Left kidney (tissue), 2 donors: ENCODE data around the gene SETD2. TPM values are rescaled to one million over a fixed set of nuclear protein-coding genes. Genes with fewer than 3 reads are reported as not detected.
"Not testable (repeated sequence)": the region's sequence is repeated elsewhere in the genome, so short reads cannot be mapped to it uniquely, and the experiment has no call there.

Experiments used
- DNase-seq: peaks from one replicate; pipeline ENCODE4 v3.0.0-alpha.2; 2013
- polyA plus RNA-seq: library from polyadenylated mRNA; unstranded; fragments of 120-200 nt; gene quantifications from one replicate; pipeline ENCODE4 v1.2.1, GENCODE V29; 2013; ENCODE audit not compliant: insufficient read length

The SETD2 gene
- polyA plus RNA-seq, 1 donor = 79.8 TPM

DNA sequence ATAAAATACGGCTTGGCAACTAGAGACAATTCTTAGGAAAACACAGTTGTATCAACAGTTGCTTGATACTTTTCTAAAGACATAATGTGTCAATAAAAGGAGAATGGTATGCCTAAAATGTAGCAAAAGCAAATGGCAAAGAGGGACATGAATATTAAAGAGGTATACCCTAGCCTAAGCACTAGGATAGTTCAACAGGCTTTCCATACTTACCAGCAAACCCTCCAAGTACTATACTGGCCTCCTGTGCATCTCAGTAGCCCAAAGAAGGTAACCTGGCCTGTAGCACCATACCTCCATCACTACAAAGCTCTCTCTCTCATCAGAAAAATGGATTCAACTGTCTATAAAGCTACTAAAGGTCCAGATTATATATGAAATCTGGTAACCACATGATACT, 7.5 kb downstream of the SETD2 start:
- DNase-seq = no peak

DNA sequence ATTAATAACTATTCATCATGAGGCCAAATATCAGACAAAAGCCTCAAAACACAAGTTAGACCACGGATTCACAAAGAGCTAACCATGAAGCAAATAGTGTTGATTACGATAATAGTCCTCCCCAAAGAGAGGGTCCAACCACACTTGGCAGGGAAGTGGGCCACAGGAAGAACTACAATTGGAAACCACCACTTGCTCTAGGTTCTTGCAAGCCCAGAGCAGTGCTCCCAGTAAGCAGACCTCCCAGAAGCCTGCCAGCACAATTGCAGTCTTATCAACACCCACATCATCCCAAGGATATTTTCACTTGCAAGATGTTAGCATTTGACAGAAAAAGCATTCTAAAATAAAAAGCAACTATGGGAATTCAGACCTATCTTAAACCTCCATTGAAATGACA, 11.3 kb downstream of the SETD2 start:
- DNase-seq = no peak

DNA sequence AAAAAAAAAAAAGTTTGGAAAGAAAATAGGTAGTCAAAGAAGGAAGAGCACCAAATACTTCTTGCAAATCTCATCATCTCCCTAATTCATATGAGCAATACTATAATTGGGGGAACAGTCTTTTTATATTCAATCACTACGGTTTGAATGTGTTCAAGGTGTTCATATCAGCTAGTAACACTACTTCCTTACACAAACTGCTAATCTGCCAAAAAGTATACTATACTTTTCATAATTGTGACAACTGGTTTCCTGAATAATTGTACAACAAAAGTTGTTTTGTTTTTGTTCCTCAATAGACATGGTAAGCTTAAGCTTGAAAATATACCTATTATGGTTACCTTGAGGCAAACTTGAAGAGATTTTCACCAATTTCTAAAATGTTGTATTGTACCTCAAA, 12.1 kb downstream of the SETD2 start:
- no peak for DNase-seq

DNA sequence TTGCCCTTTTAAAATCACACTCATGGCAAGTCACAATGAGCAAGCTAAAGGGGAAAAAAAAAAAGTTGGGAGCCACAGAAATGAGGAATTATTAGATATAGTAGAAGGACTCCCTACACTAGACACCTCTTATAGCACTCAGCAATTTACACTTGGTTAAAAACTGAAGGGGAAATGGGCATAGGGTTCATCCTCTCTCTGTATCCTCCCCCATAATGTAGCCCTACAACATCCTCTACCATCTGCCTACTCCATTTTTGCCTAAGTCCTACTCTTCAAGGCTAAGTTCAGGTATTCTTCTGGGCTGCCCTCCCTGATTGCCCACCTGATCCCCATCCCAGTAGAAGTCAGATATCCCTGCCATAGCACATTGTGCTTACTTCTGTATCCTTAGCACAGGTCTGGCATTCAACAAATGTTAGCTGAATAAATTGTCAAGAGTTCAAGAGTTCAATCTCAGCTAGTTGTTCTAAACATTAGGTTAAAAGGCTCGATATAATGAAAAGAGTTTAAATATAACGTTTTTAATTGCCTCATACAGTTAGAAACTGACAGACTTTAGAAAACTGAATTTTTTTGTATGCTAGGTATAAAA, 14.5 kb downstream of the SETD2 start:
- no peak for DNase-seq

DNA sequence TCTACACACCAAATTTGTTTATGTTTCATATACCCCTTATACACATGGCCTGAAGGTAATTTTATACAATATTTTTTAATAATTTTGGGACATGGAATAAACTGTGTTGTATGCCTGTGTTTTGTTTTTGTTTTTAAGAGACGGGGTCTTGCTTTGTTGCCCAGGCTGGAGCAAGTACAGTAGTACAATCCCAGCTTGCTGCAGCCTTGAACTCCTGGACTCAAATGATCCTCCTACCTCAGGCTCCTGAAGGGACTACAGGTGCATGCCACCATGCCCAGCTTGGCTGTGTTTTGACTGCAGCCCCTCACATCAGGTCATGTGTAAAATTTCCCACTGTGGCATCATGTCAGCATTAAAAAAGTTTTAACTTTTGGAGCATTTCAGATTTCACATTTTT, 18.6 kb downstream of the SETD2 start:
- DNase-seq = no peak

DNA sequence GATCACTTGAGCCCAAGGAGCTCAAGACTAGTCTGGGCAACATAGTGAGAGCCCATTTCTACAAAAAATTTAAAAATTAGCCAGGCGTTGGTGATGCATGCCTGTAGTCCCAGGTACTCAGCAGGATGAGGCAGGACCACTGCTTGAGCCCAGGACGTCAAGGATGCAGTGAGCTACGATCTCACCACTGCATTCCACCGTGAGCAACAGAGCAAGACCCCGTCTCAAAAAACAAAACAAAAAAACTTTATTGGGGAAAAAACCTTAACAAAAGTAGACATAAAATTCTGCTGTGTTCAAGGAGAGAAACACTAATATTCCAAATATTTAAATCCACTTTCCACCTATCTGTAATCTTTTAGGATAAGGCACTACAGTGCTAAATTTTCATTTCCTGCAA, 20.8 kb downstream of the SETD2 start:
- DNase-seq = no peak

DNA sequence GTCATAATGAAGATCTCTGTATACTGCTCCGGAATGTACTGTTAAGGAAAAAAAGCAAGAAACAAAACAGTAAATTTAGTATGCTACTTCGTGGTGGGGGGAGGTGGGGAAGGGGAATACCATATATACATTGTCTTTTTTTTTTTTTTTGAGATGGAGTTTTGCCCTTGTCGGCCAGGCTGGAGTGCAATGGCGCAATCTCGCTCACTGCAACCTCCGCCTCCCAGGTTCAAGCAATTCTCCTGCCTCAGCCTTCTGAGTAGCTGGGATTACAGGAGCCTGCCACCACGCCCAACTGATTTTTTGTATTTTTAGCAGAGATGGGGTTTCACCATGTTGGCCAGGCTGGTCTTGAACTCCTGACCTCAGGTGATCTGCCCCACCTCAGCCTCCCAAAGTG, 21.4 kb downstream of the SETD2 start:
- DNase-seq = not testable (repeated sequence)

DNA sequence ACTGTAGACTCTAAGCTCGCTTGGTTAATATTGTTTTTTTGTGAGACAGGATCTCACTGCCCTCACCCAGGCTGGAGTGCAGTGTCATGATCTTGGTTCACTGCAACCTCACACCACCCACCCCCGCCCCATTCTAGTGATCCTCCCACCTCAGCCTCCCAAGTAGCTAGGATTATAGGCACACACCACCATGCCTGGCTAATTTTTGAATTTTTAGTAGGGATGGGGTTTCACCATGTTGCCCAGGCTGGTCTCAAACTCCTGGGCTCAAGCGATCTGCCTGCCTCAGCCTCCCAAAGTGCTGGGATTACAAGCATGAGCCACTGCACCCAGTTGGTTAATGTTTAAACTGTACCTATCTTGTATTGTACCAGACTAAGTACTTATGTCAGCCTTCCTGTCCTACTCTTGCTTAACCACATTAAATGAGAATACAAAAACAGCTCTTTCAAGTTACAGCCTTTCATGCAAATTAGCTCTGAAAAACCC, 22.9 kb downstream of the SETD2 start:
- DNase-seq = peak; percentile 7

DNA sequence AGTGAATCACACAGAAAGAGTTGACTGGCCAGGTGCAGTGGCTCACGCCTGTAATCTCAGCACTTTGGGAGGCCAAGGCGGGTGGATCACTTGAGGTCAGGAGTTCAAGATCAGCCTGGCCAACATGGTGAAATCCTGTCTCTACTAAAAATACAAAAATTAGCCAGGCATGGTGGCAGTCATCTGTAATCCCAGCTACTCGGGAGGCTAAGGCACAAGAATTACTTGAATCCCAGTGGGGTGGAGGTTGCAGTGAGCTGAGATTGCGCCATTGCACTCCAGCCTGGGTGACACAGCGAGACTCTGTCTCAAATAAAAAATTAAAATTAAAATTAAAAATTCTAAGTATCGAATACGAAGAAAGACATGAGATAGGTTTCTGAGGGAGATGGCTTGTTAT, 23.4 kb downstream of the SETD2 start:
- not testable (repeated sequence) for DNase-seq

DNA sequence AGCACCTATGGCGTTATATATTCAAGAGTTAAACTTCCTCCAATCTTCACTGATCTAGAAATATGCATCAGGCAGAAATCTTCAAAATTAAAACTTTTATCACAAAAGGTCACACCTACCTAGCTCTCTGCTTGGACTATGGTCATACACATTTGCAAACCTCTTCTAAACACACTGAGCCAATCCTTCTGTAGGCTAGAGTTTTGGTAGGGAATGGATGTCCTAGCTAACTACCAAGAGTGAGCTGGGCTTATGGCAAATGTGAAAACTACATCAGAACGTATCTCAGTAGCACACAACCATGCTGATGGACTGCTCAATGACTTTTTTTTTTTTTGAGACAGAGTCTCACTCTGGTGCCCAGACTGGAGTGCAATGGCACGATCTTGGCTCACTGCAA, 29.6 kb downstream of the SETD2 start:
- no peak for DNase-seq

DNA sequence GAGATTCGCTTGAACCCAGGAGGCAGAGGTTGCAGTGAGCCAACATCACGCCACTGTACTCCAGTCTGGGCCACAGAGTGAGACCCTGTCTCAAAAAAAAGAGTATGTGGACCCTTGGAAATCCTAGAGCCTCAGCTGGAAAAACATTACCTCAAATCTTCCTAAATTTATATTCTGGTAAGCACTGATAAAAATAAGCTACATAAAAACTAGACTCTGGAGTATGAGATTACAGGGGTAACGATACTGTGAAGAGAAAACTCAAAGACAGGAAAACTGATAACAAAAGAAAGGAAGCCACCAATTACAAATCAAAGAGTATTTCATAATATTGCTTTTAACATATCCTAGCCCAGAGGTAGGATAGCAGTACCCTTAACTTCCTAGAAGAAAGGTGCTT, 30.3 kb downstream of the SETD2 start:
- DNase-seq = no peak

DNA sequence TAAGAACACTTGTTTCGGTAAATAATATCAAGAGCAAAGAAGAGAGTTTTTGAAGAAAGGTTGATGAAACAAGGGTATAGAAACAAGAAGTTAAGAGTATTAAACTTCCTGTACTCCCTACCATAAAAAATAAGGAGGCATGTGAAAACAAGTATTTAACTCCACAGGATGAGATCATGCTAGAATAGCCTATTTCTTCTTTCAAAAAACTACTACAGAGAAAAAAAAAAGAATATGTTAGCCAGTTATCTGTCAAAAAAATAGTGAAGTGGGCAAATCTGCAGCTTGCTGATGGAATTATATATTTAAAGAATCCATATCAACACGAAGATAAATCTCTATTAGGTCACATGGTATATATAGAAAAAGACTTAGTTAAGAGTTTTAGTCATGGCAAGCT, 33.4 kb downstream of the SETD2 start:
- DNase-seq = no peak

DNA sequence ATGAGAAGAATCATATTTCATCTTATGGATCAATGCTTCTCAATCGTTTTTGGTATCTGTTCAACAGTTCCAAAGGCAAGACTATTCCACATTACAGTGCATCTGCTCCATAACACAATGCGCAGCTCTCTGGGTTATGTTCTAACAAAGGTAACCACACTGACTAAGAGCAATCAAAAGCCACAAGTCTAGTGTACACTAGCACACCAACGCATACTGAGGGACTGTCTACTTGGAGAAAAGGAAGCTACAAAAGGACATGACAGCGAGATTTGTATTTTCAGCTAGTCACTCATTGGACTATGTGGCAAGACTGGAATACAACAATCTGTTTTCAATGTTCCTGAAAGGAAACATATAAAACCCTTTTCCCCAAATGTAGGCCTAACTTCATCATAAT, 35.8 kb downstream of the SETD2 start:
- no peak for DNase-seq

DNA sequence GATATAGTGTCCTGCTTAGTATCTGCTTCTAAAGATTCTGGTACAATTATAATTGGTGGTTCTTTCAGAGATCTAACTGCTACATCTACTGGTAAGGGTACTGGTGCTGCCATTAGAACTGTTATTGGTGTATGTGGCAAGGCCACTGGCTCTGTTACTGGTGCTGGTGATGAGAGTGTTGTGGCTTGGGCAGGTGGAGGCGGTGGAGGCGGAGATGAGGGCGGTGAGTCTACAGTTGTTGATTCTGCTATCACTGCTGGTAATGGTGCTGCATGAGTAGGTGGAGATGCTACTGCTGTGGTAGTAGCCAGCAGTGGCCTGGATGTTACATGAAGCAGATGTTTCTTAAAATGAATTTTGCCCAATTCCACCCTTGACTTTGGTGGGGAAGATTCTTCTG, 40.1 kb downstream of the SETD2 start:
- no peak for DNase-seq

DNA sequence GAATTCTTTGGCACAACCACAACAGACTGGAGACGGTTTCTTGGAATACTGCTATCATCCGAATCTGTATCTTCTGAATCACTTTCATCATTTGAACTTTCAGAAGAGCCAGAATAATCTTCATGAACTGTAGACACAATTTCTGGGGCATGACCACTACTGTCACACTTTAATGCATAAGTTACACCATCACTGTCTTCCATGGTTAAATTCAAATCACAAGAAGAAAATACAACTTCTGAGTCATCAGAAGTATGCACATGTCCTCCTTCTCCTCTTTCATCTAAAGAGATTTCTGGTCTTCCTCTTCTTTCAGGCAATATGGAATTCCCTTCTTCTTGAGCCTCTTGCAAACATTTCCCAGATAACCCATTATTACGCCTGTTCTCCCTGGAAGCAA, 42.5 kb downstream of the SETD2 start:
- DNase-seq = no peak

DNA sequence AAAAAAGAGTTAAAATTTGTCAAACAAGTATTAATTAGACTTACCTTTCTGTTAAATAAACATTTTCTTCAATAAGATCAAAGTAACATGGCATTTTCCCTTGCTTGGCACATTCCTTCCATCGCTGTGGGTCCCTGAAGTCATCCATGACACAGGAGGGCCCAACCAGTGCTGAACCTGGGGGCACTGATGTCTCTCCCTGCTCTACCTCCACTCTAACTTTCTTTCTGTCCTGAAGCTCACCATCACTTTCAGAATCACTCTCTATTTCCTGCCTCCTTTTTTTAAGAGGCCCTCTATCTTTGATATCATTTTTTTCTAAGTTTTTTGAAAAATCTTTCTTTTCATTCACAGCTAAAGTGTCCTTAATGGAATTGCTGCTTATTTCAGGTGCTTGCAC, 43.8 kb downstream of the SETD2 start:
- DNase-seq = no peak

DNA sequence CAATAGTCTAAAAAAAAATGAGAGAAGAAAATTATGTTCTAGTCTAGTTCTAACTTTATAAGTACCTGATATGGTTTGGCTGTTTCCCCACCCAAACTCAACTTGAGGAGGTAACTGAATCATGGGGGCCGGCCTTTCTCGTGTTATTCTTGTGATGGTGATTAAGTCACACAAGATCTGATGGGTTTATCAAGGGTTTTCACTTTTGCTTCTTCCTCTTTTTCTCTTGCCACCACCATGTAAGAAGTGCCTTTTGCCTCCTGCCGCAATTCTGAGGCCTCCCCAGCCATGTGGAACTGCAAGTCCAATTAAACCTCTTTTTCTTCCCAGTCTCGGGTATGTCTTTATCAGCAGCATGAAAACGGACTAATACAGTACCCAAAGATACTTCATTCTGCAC, 44.5 kb downstream of the SETD2 start:
- not testable (repeated sequence) for DNase-seq

DNA sequence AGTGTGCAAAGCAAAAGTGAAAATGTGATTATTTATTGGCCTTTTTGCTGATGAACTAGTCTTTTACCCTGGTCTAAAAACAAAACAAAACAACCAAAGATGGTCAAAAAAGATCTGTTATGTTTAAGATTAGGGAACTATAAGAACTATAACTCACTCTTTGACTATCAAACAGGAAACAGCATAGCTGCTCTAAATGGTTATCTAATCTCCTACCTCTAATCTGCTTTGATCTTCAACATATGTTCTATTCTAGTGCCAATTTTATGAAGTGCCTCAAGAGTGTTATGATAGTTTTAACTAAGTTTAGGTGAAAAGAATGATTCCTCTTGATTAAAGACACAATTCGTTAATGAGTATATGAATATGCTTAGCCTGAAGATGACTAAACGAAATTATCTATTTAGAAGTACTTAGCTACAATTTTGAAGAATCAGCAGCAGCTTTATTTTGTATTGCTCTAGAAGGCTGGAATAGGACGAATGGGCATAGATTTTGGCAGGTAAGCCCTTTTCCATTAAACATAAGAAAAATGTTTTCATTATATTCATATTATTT, 46.0 kb downstream of the SETD2 start:
- no peak for DNase-seq

DNA sequence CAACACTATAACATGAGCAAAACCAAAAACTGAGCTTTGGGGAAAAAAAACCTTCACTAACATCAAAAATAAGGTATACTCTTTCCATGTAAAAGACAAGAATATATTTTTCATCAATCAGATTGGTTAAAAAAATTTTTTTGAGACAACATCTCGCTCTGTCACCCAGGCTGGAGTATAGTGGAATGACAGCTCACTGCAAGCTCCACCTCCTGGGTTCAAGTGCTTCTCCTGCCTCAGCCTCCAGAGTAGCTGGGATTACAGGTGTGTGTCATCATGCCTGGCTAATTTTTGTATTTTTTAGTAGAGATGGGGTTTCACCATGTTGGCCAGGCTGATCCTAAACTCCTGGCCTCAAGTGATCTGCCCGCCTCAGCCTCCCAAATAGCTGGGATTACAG, 48.4 kb downstream of the SETD2 start:
- DNase-seq = not testable (repeated sequence)

DNA sequence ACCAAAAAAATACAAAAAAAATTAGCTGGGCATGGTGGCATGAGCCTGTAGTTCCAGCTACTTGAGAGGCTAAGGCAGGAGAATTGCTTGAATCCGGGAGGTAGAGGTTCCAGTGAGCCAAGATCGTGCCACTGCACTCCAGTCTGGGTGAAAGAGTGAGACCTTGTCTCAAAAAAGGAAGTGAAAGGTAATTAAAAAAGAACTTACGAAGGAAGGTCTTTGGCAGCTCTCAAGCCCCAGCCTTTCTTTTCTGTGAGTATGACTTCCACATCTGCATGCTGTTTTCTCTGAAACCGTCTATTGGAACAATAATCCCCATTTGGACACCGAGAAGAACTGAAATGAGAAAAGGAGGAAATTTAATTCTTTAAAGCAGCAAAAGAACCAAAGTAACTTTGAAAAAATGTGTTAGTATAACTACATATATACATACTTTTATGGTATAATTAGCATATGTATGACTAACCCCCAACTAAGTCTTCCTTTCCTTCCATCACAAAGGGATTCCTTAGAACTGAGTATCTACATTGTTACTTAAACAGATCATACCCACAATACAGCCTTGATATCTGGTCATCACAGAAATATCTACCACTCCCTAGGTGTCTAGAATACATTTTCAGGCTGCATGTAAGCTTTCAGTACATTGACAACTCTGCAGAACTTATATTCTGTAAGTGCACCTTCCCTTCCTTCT, 50.1 kb downstream of the SETD2 start:
- DNase-seq = no peak

DNA sequence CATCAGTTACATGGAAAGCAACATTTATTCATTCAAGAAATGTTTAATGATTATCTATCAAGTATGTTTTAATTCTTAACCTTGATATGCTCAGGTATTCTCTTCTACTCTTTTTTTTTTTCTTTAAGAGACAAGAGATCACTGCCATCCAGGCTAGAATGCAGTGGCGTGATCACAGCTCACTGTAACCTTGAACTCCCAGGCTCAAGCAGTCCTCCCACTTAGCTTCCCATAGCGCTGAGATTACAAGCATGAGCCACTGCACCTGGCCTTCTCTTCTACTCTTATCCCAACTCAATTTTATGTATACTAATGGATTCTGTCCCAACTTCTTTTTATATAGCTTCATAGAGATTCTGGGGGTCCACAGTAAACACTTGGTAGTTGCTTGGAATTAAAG, 50.9 kb downstream of the SETD2 start:
- no peak for DNase-seq

DNA sequence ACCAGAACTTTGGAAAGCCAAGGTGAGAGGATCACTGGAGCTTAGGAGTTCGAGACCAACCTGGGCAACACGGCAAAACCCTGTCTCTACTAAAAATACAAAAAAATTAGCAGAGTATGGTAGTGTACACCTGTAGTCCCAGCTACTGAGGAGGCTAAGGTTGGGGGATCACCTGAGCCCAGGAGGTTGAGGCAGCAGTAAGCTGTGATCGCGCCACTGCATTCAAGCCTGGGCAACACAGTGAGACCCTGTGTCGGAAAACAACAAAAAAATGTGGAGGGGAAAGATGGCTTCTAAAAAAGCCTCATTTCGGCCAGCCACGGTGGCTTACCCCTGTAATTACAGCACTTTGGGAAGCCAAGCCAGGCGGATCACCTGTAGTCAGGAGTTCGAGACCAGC, 54.5 kb downstream of the SETD2 start:
- DNase-seq = no peak

DNA sequence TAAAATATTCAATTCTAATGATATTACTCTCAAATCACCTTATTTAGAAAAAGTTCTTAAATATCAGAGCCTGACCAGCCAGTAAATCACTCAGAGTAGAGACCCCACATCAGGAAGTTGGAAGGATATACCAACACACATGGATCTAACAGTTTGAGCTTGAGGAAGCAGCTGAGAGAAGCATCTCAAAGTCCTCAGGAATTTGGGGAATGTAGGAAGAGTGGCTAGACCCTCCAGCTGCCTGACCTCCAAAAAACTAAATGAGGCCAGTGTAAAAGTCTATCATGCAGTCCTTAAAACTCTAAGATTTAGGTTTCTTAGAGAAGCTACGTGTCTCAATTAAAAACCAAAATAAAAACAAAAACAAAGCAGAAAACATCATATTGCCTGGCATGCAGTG, 55.4 kb downstream of the SETD2 start:
- no peak for DNase-seq

DNA sequence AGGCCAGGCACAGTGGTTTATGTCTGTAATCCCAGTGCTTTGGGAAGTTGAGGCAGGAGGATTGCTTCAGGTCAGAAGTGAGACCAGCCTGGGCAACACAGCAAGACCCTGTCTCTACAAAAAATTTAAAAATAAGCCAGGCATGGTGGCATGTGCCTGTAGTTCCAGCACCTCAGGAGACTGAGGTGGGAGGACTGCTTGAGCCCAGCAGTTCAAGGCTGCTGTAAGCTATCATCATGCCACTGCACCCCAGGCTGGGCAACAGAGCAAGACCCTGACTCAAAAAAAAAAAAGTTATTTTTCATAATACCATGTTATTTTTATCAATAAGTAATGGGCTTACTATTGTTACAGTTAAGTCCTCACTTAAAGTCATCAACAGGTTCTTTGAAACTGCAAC, 59.7 kb downstream of the SETD2 start:
- DNase-seq = no peak
